Neural progenitor cell (in vitro differentiated cells): ENCODE results near the gene SLC4A7.

ENCODE experiments used
- CTCF ChIP-seq: fragments of 200-600 bp; sonication (generic); IDR thresholded peaks from 2 replicates; pipeline ENCODE4 v1.5.1; 2017; ENCODE audit warnings: antibody characterized with exemption, mild to moderate bottlenecking
- EZH2 ChIP-seq: fragments of 200-600 bp; sonication (generic); IDR thresholded peaks from 2 replicates; pipeline ENCODE4 v1.6.1; 2017; ENCODE audit warnings: antibody characterized with exemption, mild to moderate bottlenecking, moderate library complexity
- EZH2phosphoT487 ChIP-seq: fragments of 200-600 bp; sonication (generic); IDR thresholded peaks from 2 replicates; pipeline ENCODE4 v1.6.1; 2017; ENCODE audit warnings: antibody characterized with exemption

GRCh38 chr3:27468283-27468886, 15.8 kb downstream of the SLC4A7 start:
- TF ChIP-seq CTCF (no peak), EZH2 (no peak), EZH2phosphoT487 (no peak)
